ENCODE results near the gene TEDC1.

- TF ChIP-seq CTCF (IDR thresholded peaks at IDR 0.05) (no peak), POLR2A (IDR thresholded peaks at IDR 0.05) (no peak)
Measured at GRCh38 chr14:105495101-105495989, 4.3 kb downstream of the TEDC1 start.

Data from lower leg skin (tissue), 3 donors.